A673 (cell line): Measurements from ENCODE around the gene FOXO1. TPM values are rescaled to one million over a fixed set of nuclear protein-coding genes. Genes with fewer than 3 reads are reported as not detected.

Experiments used
- BruUV-seq: library from RNA; stranded (reverse); fragments of 400-500 nt; replicated peaks from 2 replicates; lab custom pipeline; 2021; lab: Mats Ljungman, UMichigan
- CTCF ChIA-PET: fragments of 300-600 bp; sonication (Branson Sonifier 250); formaldehyde crosslinking; loops from one replicate; lab custom pipeline; 2022; ENCODE audit warnings: antibody characterized with exemption; lab: Charles Lee
- POLR2A ChIA-PET: fragments of 300-600 bp; sonication (Branson Sonifier 250); formaldehyde crosslinking; loops from one replicate; lab custom pipeline; 2022; ENCODE audit warnings: antibody characterized with exemption; ENCODE audit not compliant: low non-redundant PET; lab: Charles Lee
- DNase-seq: peaks from one replicate; pipeline ENCODE4 v3.0.0-alpha.2; 2015; ENCODE audit warnings: low spot score
- H3K27ac ChIP-seq: fragments of 200-600 bp; sonication (generic); 2 replicates; pipeline ENCODE4 v1.5.1; 2016; ENCODE audit warnings: mixed run types, low read depth, mild to moderate bottlenecking, mixed read lengths, antibody characterized with exemption, low read length; ENCODE audit not compliant: poor library complexity, severe bottlenecking
- H3K27me3 ChIP-seq: fragments of 200-600 bp; sonication (generic); replicated peaks from 2 replicates; pipeline ENCODE4 v1.6.1; 2017; ENCODE audit warnings: mixed run types, low read depth, mild to moderate bottlenecking, mixed read lengths, antibody characterized with exemption, low read length; ENCODE audit not compliant: insufficient read depth, poor library complexity
- H3K36me3 ChIP-seq: fragments of 200-600 bp; sonication (generic); 2 replicates; pipeline ENCODE4 v1.6.1; 2016; ENCODE audit warnings: mixed run types, mild to moderate bottlenecking, mixed read lengths, antibody characterized with exemption, low read length; ENCODE audit not compliant: insufficient read depth, poor library complexity, severe bottlenecking
- H3K4me1 ChIP-seq: fragments of 200-600 bp; sonication (generic); 2 replicates; pipeline ENCODE4 v1.6.1; 2017; ENCODE audit warnings: mixed run types, mild to moderate bottlenecking, mixed read lengths, antibody characterized with exemption, low read length; ENCODE audit not compliant: insufficient read depth, poor library complexity, severe bottlenecking
- H3K4me3 ChIP-seq: fragments of 200-600 bp; sonication (generic); 2 replicates; pipeline ENCODE4 v1.5.1; 2016; ENCODE audit warnings: low read depth, mixed run types, mild to moderate bottlenecking, mixed read lengths, low read length; ENCODE audit not compliant: poor library complexity, severe bottlenecking
- H3K9me3 ChIP-seq: fragments of 200-600 bp; sonication (generic); 2 replicates; pipeline ENCODE4 v1.6.1; 2016; ENCODE audit warnings: mixed run types, low read depth, mild to moderate bottlenecking, mixed read lengths, antibody characterized with exemption, low read length; ENCODE audit not compliant: poor library complexity, severe bottlenecking
- CTCF ChIP-seq: fragments of 300-800, 200-600 bp; sonication (generic); conservative IDR thresholded peaks from 2 replicates; pipeline ENCODE4 v1.5.1; 2017; ENCODE audit warnings: low read depth, mild to moderate bottlenecking, antibody characterized with exemption, low read length, moderate library complexity, mixed read lengths
- EZH2 ChIP-seq: fragments of 200-600 bp; sonication (generic); IDR thresholded peaks from 2 replicates; pipeline ENCODE4 v1.6.1; 2017; ENCODE audit warnings: borderline replicate concordance, low read depth, mild to moderate bottlenecking, mixed read lengths, antibody characterized with exemption, low read length; ENCODE audit not compliant: poor library complexity, severe bottlenecking
- intact Hi-C: fragments of 100-400 bp; cut with micrococcal nuclease; formaldehyde crosslinking; loops from one replicate; pipeline ENCODE4 v1.10.0; 2022; ENCODE audit not compliant: unreplicated experiment
- total RNA-seq: library from RNA; stranded (reverse); gene quantifications from 2 replicates; pipeline ENCODE4 v1.2.3, GENCODE V29; 2021

The FOXO1 gene
- total RNA-seq, 1 experiment from 2014 or later = 2.9 TPM

- no TSS peak for BruUV-seq
- H3K27me3 ChIP-seq = no peaks in the 10 kb centered on the region
- DNase-seq = peak; percentile 14
- peaks cover 21% of the 10 kb centered on the region for H3K4me1 ChIP-seq
- TF ChIP-seq CTCF (no peak), EZH2 (no peak)
- H3K36me3 ChIP-seq = no peaks in the 10 kb centered on the region
- intact Hi-C loops = no loop called here
- no peak overlapping the region for H3K4me3 ChIP-seq
- no peak overlapping the region for H3K27ac ChIP-seq
- ChIA-PET CTCF (no interaction called here), POLR2A (no interaction called here)
- H3K9me3 ChIP-seq = no peaks in the 10 kb centered on the region
These were observed 17.6 kb downstream of the FOXO1 start for GRCh38 chr13:40648841-40649240.

GRCh38 chr13:40648040-40648439 is 18.4 kb downstream of the FOXO1 start:
- peak; percentile 20 for DNase-seq
- Histone ChIP-seq H3K4me3 (no peak overlapping the region), H3K27ac (no peak overlapping the region), H3K27me3 (no peaks in the 10 kb centered on the region), H3K4me1 (peaks cover 16% of the 10 kb centered on the region), H3K9me3 (no peaks in the 10 kb centered on the region), H3K36me3 (no peaks in the 10 kb centered on the region)
- CTCF ChIA-PET = no interaction called here
- no TSS peak for BruUV-seq
- POLR2A ChIA-PET = no interaction called here
- intact Hi-C loops = no loop called here
- no peak for TF ChIP-seq CTCF
- no peak for TF ChIP-seq EZH2

- BruUV-seq = no TSS peak
- Histone ChIP-seq H3K27me3 (no peaks in the 10 kb centered on the region), H3K9me3 (no peaks in the 10 kb centered on the region), H3K27ac (no peak overlapping the region), H3K4me3 (no peak overlapping the region), H3K4me1 (peaks cover 12% of the 10 kb centered on the region), H3K36me3 (no peaks in the 10 kb centered on the region)
- intact Hi-C loops = no loop called here
- CTCF ChIA-PET = no interaction called here
- POLR2A ChIA-PET = no interaction called here
- no peak for TF ChIP-seq CTCF
- TF ChIP-seq EZH2 = no peak
- no peak for DNase-seq
These were observed 21.4 kb downstream of the FOXO1 start for GRCh38 chr13:40644838-40645604.
